Measurements from ENCODE around the gene SLC12A4.

Gene SLC12A4

GRCh38 chr16:67965668-67966548 is 2.5 kb downstream of the SLC12A4 start:
- in situ Hi-C loops (cut with MboI; ENCODE audit: low pct_unique_long_range_greater_than_20kb, low sequenced_read_pairs): no loop called here
- DNase-seq: no peak

GRCh38 chr16:67964477-67965131 is 3.8 kb downstream of the SLC12A4 start:
- DNase-seq: no peak
- in situ Hi-C loops (cut with MboI; ENCODE audit: low pct_unique_long_range_greater_than_20kb, low sequenced_read_pairs): no loop called here

- in situ Hi-C loops (cut with MboI; ENCODE audit: low pct_unique_long_range_greater_than_20kb, low sequenced_read_pairs): no loop called here
- no peak for DNase-seq
Observed at GRCh38 chr16:67963662-67964321, 4.6 kb downstream of the SLC12A4 start.

GRCh38 chr16:67963292-67963661 is 5.2 kb downstream of the SLC12A4 start:
- no peak for DNase-seq
- in situ Hi-C loops (cut with MboI; ENCODE audit: low pct_unique_long_range_greater_than_20kb, low sequenced_read_pairs): no loop called here

- in situ Hi-C loops (cut with MboI; ENCODE audit: low pct_unique_long_range_greater_than_20kb, low sequenced_read_pairs): no loop called here
- DNase-seq: no peak
Observed at GRCh38 chr16:67962135-67962534, 6.3 kb downstream of the SLC12A4 start.

GRCh38 chr16:67961551-67961957 is 6.9 kb downstream of the SLC12A4 start:
- in situ Hi-C loops (cut with MboI; ENCODE audit: low pct_unique_long_range_greater_than_20kb, low sequenced_read_pairs): no loop called here
- DNase-seq: no peak

GRCh38 chr16:67959536-67960329 is 8.7 kb downstream of the SLC12A4 start:
- DNase-seq: no peak
- in situ Hi-C loops (cut with MboI; ENCODE audit: low pct_unique_long_range_greater_than_20kb, low sequenced_read_pairs): no loop called here

- in situ Hi-C loops (cut with MboI; ENCODE audit: low pct_unique_long_range_greater_than_20kb, low sequenced_read_pairs): no loop called here
- DNase-seq: no peak
Observed at GRCh38 chr16:67957622-67958021, 10.8 kb downstream of the SLC12A4 start.

GRCh38 chr16:67954421-67955196 is 13.8 kb downstream of the SLC12A4 start:
- in situ Hi-C loops (cut with MboI; ENCODE audit: low pct_unique_long_range_greater_than_20kb, low sequenced_read_pairs): no loop called here
- DNase-seq: no peak

- no peak for DNase-seq
- in situ Hi-C loops (cut with MboI; ENCODE audit: low pct_unique_long_range_greater_than_20kb, low sequenced_read_pairs): no loop called here
Observed at GRCh38 chr16:67953641-67954375, 14.6 kb downstream of the SLC12A4 start.

GRCh38 chr16:67951485-67951884 is 17.0 kb downstream of the SLC12A4 start:
- no peak for DNase-seq
- in situ Hi-C loops (cut with MboI; ENCODE audit: low pct_unique_long_range_greater_than_20kb, low sequenced_read_pairs): no loop called here

GRCh38 chr16:67950335-67950843 is 18.0 kb downstream of the SLC12A4 start:
- in situ Hi-C loops (cut with MboI; ENCODE audit: low pct_unique_long_range_greater_than_20kb, low sequenced_read_pairs): no loop called here
- DNase-seq: no peak

GRCh38 chr16:67949645-67950044 is 18.8 kb downstream of the SLC12A4 start:
- in situ Hi-C loops (cut with MboI; ENCODE audit: low pct_unique_long_range_greater_than_20kb, low sequenced_read_pairs): no loop called here
- DNase-seq: no peak

- in situ Hi-C loops (cut with MboI; ENCODE audit: low pct_unique_long_range_greater_than_20kb, low sequenced_read_pairs): no loop called here
Observed at GRCh38 chr16:67948015-67948414, 20.4 kb downstream of the SLC12A4 start.

GRCh38 chr16:67946966-67947558 is 21.4 kb downstream of the SLC12A4 start:
- in situ Hi-C loops (cut with MboI; ENCODE audit: low pct_unique_long_range_greater_than_20kb, low sequenced_read_pairs): no loop called here
- no peak for DNase-seq

More at GRCh38 chr16:67948015-67948414, 20.4 kb downstream of the SLC12A4 start:
- DNase-seq: no peak

GRCh38 chr16:67946128-67946569 is 22.3 kb downstream of the SLC12A4 start:
- in situ Hi-C loops (cut with MboI; ENCODE audit: low pct_unique_long_range_greater_than_20kb, low sequenced_read_pairs): no loop called here
- DNase-seq: no peak

GRCh38 chr16:67945392-67945933 is 23.0 kb downstream of the SLC12A4 start:
- in situ Hi-C loops (cut with MboI; ENCODE audit: low pct_unique_long_range_greater_than_20kb, low sequenced_read_pairs): no loop called here
- DNase-seq: no peak

Measured in KBM-7 (cell line).